Suprapubic skin (tissue), 4 donors: ENCODE results near the gene KRT8.
"Not testable (repeated sequence)": the region's sequence is repeated elsewhere in the genome, so short reads cannot be mapped to it uniquely, and the experiment has no call there.

Source experiments
- CTCF ChIP-seq, 2 donors: fragments of 200-600 bp in 1 of 2; fragments of 450-650 bp in 1 of 2; sonication (generic) in 1 of 2; IDR thresholded peaks; one replicate each; pipeline ENCODE4 v1.5.1; 2016 to 2019; ENCODE audit warnings: antibody characterized with exemption in 2 of 2, mild to moderate bottlenecking in 1 of 2, moderate library complexity in 1 of 2
- EP300 ChIP-seq: sonication (generic); formaldehyde crosslinking; IDR thresholded peaks from one replicate; pipeline ENCODE4 v1.6.1; 2017; ENCODE audit warnings: antibody characterized with exemption
- POLR2A ChIP-seq, 2 donors: fragments of 450-650 bp; IDR thresholded peaks; one replicate each; pipeline ENCODE4 v1.6.1; 2017; ENCODE audit warnings: antibody characterized with exemption in 2 of 2, mild to moderate bottlenecking in 2 of 2, moderate library complexity in 2 of 2
- POLR2AphosphoS5 ChIP-seq, 3 donors: sonication (generic); formaldehyde crosslinking; IDR thresholded peaks; one replicate each; pipeline ENCODE4 v1.6.1; 2017; ENCODE audit warnings: antibody characterized with exemption in 3 of 3

- TF ChIP-seq CTCF (IDR thresholded peaks at IDR 0.05); POLR2AphosphoS5 (IDR thresholded peaks at IDR 0.05); EP300: not testable (repeated sequence)
- peak in 1 of 2 donors; percentile 44 for TF ChIP-seq POLR2A (IDR thresholded peaks at IDR 0.05)
Observed at GRCh38 chr12:52904509-52905300, at the start of gene KRT8.
